ENCODE results near the gene ACTG1.

The ACTG1 gene

GRCh38 chr17:81517339-81518112 is 4.9 kb upstream of the ACTG1 start:
- no peak for DNase-seq (ENCODE audit: low spot score)

GRCh38 chr17:81517009-81517338 is 4.4 kb upstream of the ACTG1 start:
- DNase-seq (ENCODE audit: low spot score), result no peak

- no peak for DNase-seq (ENCODE audit: low spot score)
These were observed 3.8 kb upstream of the ACTG1 start for GRCh38 chr17:81516439-81516838.

GRCh38 chr17:81515530-81516041 is 3.0 kb upstream of the ACTG1 start:
- DNase-seq (ENCODE audit: low spot score), result no peak

GRCh38 chr17:81514739-81515529 is 2.3 kb upstream of the ACTG1 start:
- DNase-seq (ENCODE audit: low spot score), result peak; percentile 84

DNA sequence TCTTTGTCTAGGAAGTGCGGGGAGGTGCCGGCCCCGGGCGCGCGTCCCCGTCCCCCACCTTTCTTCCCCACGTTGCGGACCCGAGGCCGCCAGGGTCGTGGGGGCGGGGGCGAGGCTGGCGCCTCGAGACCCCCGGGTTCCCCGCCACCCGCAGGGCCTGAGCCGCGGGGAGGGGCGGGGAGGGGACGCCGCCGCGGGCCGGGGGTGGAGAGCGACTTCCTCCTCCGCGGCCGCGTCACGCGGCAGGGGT is 1.8 kb upstream of the ACTG1 start:
- DNase-seq (ENCODE audit: low spot score), result no peak

GRCh38 chr17:81513753-81514488 is 1.3 kb upstream of the ACTG1 start:
- DNase-seq (ENCODE audit: low spot score), result no peak

DNA sequence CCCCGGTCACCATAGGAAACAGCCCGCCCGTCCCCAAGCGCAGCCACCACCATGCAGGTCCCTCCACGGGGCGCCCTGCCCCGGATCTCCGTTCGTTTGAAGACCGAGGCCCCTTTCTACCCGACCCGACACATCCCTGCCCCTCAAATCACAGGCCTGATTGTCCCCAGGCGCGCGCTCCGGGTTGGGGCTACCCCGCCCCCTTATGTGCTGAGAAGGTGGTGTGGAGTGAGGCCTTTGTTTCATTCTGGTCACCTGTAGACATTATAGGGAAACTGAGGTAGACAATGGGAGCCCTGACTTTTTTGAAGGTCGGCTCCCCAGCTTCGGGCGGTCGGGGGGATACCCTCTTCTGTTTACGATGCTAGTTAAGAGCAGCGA is 763 bp upstream of the ACTG1 start:
- no peak for DNase-seq (ENCODE audit: low spot score)

DNA sequence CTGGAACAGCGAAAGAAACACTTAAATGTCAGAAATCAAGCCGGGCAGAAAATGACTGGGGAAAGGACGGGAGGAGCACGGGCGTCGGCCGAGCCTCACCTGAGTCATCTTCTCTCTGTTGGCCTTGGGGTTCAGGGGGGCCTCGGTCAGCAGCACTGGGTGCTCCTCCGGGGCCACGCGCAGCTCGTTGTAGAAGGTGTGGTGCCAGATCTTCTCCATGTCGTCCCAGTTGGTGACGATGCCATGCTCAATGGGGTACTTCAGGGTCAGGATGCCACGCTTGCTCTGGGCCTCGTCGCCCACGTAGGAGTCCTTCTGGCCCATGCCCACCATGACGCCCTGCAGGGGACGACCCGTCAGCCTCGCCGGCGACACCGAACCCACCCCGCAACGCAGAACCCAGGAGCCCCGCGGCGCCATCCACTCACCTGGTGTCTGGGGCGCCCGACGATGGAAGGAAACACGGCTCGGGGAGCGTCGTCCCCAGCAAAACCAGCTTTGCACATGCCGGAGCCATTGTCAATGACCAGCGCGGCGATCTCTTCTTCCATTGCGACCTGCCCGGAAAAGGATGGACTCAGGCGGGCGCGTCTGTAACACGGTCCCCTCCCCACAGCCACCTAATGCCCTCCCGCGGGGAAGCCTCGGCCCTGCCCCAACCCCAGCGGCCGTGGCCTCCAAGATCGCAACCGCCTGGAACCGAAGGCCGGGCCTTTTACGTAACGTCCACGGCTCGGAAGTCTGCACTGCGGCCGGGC is 616 bp downstream of the ACTG1 start:
- no peak for DNase-seq (ENCODE audit: low spot score)

DNA sequence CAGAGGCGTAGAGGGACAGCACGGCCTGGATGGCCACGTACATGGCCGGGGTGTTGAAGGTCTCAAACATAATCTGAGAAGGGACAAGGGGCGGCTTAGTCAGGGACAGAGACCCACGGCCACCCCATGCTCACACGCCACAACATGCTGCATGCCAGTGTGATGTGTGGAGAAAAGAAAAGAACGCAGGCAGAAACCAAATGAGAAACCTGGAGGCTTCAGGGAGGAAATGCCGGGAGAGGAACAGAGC is 1.1 kb downstream of the ACTG1 start:
- no peak for DNase-seq (ENCODE audit: low spot score)

GRCh38 chr17:81510785-81511553 is 1.6 kb downstream of the ACTG1 start:
- no peak for DNase-seq (ENCODE audit: low spot score)

DNA sequence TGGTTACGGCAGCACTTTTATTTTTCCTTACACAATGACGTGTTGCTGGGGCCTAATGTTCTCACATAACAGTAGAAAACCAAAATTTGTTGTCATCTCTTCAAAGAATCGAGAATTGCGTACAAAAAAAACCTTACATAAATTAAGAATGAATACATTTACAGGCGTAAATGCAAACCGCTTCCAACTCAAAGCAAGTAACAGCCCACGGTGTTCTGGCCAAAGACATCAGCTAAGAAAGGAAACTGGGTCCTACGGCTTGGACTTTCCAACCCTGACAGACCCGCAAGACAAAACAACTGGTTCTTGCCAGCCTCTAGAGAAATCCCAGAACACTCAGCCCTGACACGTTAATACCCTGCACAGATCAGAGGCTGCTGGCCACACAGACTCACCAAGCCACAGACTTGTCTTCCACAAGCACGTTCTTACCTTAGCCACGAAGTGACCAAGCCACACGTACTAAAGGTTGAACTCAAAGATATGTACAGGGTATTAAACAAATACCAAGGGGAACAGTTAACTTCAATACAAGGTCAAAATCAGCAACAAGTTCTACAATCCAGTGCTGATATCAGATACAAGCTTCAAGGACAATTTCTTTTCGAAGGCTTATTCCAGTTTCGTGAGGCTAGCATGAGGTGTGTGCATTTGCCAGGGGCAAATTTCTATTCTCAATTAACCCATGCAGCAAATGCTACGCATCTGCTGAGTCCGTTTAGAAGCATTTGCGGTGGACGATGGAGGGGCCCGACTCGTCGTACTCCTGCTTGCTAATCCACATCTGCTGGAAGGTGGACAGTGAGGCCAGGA is 2.4 kb downstream of the ACTG1 start:
- no peak for DNase-seq (ENCODE audit: low spot score)

- DNase-seq (ENCODE audit: low spot score), result no peak
These were observed 3.2 kb downstream of the ACTG1 start for GRCh38 chr17:81509207-81509971.

DNA sequence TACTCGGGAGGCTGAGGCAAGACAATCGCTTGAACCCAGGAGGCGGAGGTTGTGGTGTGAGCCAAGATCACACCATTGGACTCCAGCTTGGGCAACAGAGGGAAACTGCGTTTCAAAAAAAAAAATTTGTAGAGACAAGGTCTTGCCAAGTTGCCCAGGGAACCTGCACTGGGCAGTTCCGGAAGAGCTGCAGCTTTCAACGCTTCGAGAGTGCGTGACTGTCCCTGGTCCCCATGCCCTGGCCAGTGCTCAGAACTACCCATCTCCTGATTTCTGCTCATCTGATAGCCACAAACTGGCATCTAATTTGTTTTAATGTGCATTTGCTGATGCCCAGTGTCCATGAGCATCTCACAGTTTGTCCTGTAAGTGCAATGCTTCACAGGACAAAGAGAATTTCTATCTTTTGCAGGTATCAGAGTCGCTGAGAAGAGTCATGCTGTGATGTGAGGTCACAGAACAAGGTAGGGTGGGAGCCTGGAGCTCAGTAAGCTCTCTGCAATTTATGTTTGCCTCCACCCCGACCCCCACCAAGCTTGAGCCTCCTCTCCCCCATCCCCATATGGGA is 3.9 kb downstream of the ACTG1 start:
- peak; percentile 64 for DNase-seq (ENCODE audit: low spot score)

DNA sequence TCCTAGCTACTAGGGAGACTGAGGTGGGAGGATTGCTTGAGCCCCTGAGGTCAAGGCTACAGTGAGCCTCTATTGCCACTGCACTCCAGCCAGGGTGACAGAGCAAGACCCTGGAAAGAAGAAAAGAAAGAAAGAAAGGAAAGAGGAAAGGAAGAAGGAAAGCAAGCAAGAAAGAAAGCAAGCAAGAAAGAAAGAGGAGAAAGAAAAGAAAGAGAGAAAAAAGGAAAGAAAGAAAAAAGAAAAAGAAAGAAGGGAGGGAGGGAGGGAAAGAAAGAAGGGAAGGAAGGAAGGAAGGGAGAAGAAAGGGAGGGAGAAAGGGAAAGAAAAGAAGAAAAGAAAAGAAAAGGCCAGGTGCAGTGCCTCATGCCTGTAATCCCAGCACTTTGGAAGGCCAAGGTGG is 9.0 kb downstream of the ACTG1 start:
- no peak for DNase-seq (ENCODE audit: low spot score)

DNA sequence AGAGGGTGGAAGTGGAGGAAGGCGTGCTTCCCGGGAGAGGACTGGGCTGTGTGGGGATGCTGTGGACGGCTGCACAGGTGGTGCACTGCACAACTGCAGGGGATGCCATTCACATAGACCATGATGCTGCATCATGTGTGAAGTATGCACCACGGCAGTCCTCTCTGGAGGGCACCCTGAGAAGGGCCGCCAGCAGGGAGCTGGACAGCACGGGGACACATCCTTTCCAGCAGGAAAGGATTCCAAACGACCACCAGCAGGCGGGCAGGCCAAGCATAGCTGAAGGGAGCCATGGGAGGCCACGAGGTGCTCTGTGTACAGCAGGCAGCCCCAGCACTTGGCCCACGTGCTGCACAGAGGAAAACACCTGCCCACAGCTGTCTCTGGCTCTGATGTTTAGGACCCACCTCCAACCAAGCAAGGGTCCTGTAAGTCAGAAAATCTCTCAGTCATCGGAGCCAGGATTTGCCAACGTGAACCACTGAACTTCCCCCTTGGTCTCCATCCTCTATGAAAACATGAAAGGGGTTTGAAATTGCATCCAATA is 10.1 kb downstream of the ACTG1 start:
- DNase-seq (ENCODE audit: low spot score), result no peak

GRCh38 chr17:81500047-81500446 is 12.6 kb downstream of the ACTG1 start:
- peak; percentile 62 for DNase-seq (ENCODE audit: low spot score)

GRCh38 chr17:81499601-81499970 is 13.0 kb downstream of the ACTG1 start:
- DNase-seq (ENCODE audit: low spot score), result no peak

GRCh38 chr17:81498953-81499600 is 13.5 kb downstream of the ACTG1 start:
- peak; percentile 65 for DNase-seq (ENCODE audit: low spot score)
